Activated T-cell treated with anti-CD3 and anti-CD28 coated beads, Interleukin-2, amount 50 U/mL, for 72 hours (primary cell): ENCODE measurements around the gene ACP7. TPM values are rescaled to one million over a fixed set of nuclear protein-coding genes. Genes with fewer than 3 reads are reported as not detected.
"Not testable (repeated sequence)": the region's sequence is repeated elsewhere in the genome, so short reads cannot be mapped to it uniquely, and the experiment has no call there.

ENCODE experiments used
- ATAC-seq, 2 donors: fragments of 150-1000 bp; cut with Tn5 transposase; replicated peaks in 1 of 2; 2 replicates each; pipeline ENCODE4 v1.10.0; 2021; ENCODE audit warnings: moderate library complexity in 2 of 2, mild to moderate bottlenecking in 1 of 2
- DNase-seq, 2 donors: peaks; one replicate each; pipeline ENCODE4 v3.0.0; 2021 to 2022; ENCODE audit warnings: mixed read lengths in 1 of 2
- H3K27ac Mint-ChIP-seq: one replicate; pipeline ENCODE4 v1.8.0; 2022; ENCODE audit warnings: mild to moderate bottlenecking, moderate library complexity, mixed read lengths
- H3K27me3 Mint-ChIP-seq: one replicate; pipeline ENCODE4 v1.8.0; 2022; ENCODE audit warnings: low read depth, mixed read lengths
- H3K36me3 Mint-ChIP-seq, 2 donors: one replicate each; pipeline ENCODE4 v1.8.0; 2022; ENCODE audit warnings: mixed read lengths in 2 of 2, mild to moderate bottlenecking in 1 of 2; ENCODE audit not compliant: insufficient read depth in 2 of 2
- H3K4me1 Mint-ChIP-seq: one replicate; pipeline ENCODE4 v1.8.0; 2022; ENCODE audit warnings: low read depth, mixed read lengths
- H3K4me3 Mint-ChIP-seq, 2 donors: one replicate each; pipeline ENCODE4 v1.8.0; 2022; ENCODE audit warnings: mild to moderate bottlenecking in 2 of 2, mixed read lengths in 2 of 2, moderate library complexity in 2 of 2
- H3K9me3 Mint-ChIP-seq, 2 donors: one replicate each; pipeline ENCODE4 v1.8.0; 2022; ENCODE audit warnings: mixed read lengths in 2 of 2
- total RNA-seq, 2 donors: library from RNA; stranded (reverse); gene quantifications; one replicate each; pipeline ENCODE4 v1.2.3, GENCODE V29; 2022

Gene ACP7
- total RNA-seq, 2 donors from 2014 or later = not detected

- Mint-ChIP-seq H3K4me3 (peak overlapping the region; percentile 76 to 90), H3K27ac (no peak overlapping the region), H3K27me3 (peaks cover 52% of the 10 kb centered on the region), H3K9me3 (no peaks in the 10 kb centered on the region), H3K36me3 (no peaks in the 10 kb centered on the region), H3K4me1 (peaks cover 18% of the 10 kb centered on the region)
- no peak for DNase-seq
- no peak for ATAC-seq
Observed at GRCh38 chr19:39082745-39083598, 1.2 kb upstream of the ACP7 start.

GRCh38 chr19:39083599-39083982, 577 bp upstream of the ACP7 start:
- no peak for ATAC-seq
- Mint-ChIP-seq H3K9me3 (no peaks in the 10 kb centered on the region), H3K27ac (no peak overlapping the region), H3K4me3 (peak overlapping the region; percentile 76 to 90), H3K4me1 (peaks cover 18% of the 10 kb centered on the region), H3K27me3 (peaks cover 54% of the 10 kb centered on the region), H3K36me3 (no peaks in the 10 kb centered on the region)
- no peak for DNase-seq

- H3K27me3 Mint-ChIP-seq = peaks cover 60% of the 10 kb centered on the region
- no peak for ATAC-seq
- no peak overlapping the region for H3K27ac Mint-ChIP-seq
- no peaks in the 10 kb centered on the region for H3K36me3 Mint-ChIP-seq
- DNase-seq = no peak
- peak overlapping the region; percentile 71 to 72 for H3K4me3 Mint-ChIP-seq
- H3K9me3 Mint-ChIP-seq = no peaks in the 10 kb centered on the region
- peaks cover 18% of the 10 kb centered on the region for H3K4me1 Mint-ChIP-seq
Observed at GRCh38 chr19:39084732-39085080, 538 bp downstream of the ACP7 start.

- no peaks in the 10 kb centered on the region for H3K9me3 Mint-ChIP-seq
- H3K4me3 Mint-ChIP-seq = peak overlapping the region; percentile 33 to 34
- ATAC-seq (no peak), DNase-seq (no peak)
- H3K4me1 Mint-ChIP-seq = peaks cover 18% of the 10 kb centered on the region
- no peak overlapping the region for H3K27ac Mint-ChIP-seq
- no peaks in the 10 kb centered on the region for H3K36me3 Mint-ChIP-seq
- H3K27me3 Mint-ChIP-seq = peaks cover 61% of the 10 kb centered on the region
Observed at GRCh38 chr19:39085392-39085791, 1.2 kb downstream of the ACP7 start.

GRCh38 chr19:39086386-39086785, 2.2 kb downstream of the ACP7 start:
- DNase-seq (no peak), ATAC-seq (no peak)
- Mint-ChIP-seq H3K9me3 (no peaks in the 10 kb centered on the region), H3K27ac (no peak overlapping the region), H3K4me1 (peaks cover 18% of the 10 kb centered on the region), H3K4me3 (no peak overlapping the region), H3K36me3 (no peaks in the 10 kb centered on the region), H3K27me3 (peaks cover 63% of the 10 kb centered on the region)

- ATAC-seq = no peak
- DNase-seq = no peak
- Mint-ChIP-seq H3K9me3 (no peaks in the 10 kb centered on the region), H3K4me3 (no peak overlapping the region), H3K27ac (no peak overlapping the region), H3K36me3 (no peaks in the 10 kb centered on the region), H3K27me3 (peaks cover 55% of the 10 kb centered on the region), H3K4me1 (peaks cover 12% of the 10 kb centered on the region)
Observed at GRCh38 chr19:39087907-39088686, 3.9 kb downstream of the ACP7 start.

GRCh38 chr19:39090016-39090415, 5.8 kb downstream of the ACP7 start:
- H3K27ac Mint-ChIP-seq, DNase-seq, H3K9me3 Mint-ChIP-seq, ATAC-seq, H3K4me1 Mint-ChIP-seq, H3K36me3 Mint-ChIP-seq, H3K4me3 Mint-ChIP-seq: not testable (repeated sequence)
- peaks cover 58% of the 10 kb centered on the region for H3K27me3 Mint-ChIP-seq

GRCh38 chr19:39090881-39091280, 6.7 kb downstream of the ACP7 start:
- ATAC-seq (no peak), DNase-seq (no peak)
- Mint-ChIP-seq H3K36me3 (no peaks in the 10 kb centered on the region), H3K4me1 (peaks cover 4% of the 10 kb centered on the region), H3K27ac (no peak overlapping the region), H3K4me3 (no peak overlapping the region), H3K9me3 (no peaks in the 10 kb centered on the region), H3K27me3 (peaks cover 51% of the 10 kb centered on the region)

GRCh38 chr19:39095799-39096540, 11.8 kb downstream of the ACP7 start:
- DNase-seq, ATAC-seq, H3K4me1 Mint-ChIP-seq, H3K36me3 Mint-ChIP-seq, H3K9me3 Mint-ChIP-seq, H3K27ac Mint-ChIP-seq, H3K4me3 Mint-ChIP-seq: not testable (repeated sequence)
- peaks cover 58% of the 10 kb centered on the region for H3K27me3 Mint-ChIP-seq

- Mint-ChIP-seq H3K4me1 (peaks cover 4% of the 10 kb centered on the region), H3K9me3 (no peaks in the 10 kb centered on the region), H3K27ac (no peak overlapping the region), H3K36me3 (peaks cover 0 to 3% of the 10 kb centered on the region in 2 donors), H3K4me3 (no peak overlapping the region), H3K27me3 (peaks cover 55% of the 10 kb centered on the region)
- no peak for ATAC-seq
- no peak for DNase-seq
Observed at GRCh38 chr19:39097299-39097698, 13.1 kb downstream of the ACP7 start.

- Mint-ChIP-seq H3K27ac (no peak overlapping the region), H3K36me3 (peaks cover 0 to 3% of the 10 kb centered on the region in 2 donors), H3K4me1 (peaks cover 4% of the 10 kb centered on the region), H3K4me3 (no peak overlapping the region), H3K27me3 (peaks cover 55% of the 10 kb centered on the region), H3K9me3 (no peaks in the 10 kb centered on the region)
- ATAC-seq (no peak), DNase-seq (no peak)
Observed at GRCh38 chr19:39097721-39098120, 13.6 kb downstream of the ACP7 start.

- no peak for ATAC-seq
- peaks cover 3% of the 10 kb centered on the region for H3K4me1 Mint-ChIP-seq
- no peak for DNase-seq
- H3K4me3 Mint-ChIP-seq = peak overlapping the region in 1 of 2 donors; percentile 45
- no peak overlapping the region for H3K27ac Mint-ChIP-seq
- H3K36me3 Mint-ChIP-seq = peaks cover 0 to 3% of the 10 kb centered on the region in 2 donors
- H3K9me3 Mint-ChIP-seq = no peaks in the 10 kb centered on the region
- H3K27me3 Mint-ChIP-seq = peaks cover 48% of the 10 kb centered on the region
Observed at GRCh38 chr19:39098365-39099269, 14.4 kb downstream of the ACP7 start.
